LNCAP (cell line): ENCODE data around the gene DCXR.
A peak's percentile ranks its signal among the peaks of the same experiment; 100 is the strongest.

Experiments used
- CTCF ChIP-seq: fragments of 450-650 bp; IDR thresholded peaks from 2 replicates; pipeline ENCODE4 v1.5.1; 2017; ENCODE audit warnings: mild to moderate bottlenecking

Gene DCXR

GRCh38 chr17:82023447-82024241 is 13.9 kb downstream of the DCXR start:
- no peak for TF ChIP-seq CTCF

DNA sequence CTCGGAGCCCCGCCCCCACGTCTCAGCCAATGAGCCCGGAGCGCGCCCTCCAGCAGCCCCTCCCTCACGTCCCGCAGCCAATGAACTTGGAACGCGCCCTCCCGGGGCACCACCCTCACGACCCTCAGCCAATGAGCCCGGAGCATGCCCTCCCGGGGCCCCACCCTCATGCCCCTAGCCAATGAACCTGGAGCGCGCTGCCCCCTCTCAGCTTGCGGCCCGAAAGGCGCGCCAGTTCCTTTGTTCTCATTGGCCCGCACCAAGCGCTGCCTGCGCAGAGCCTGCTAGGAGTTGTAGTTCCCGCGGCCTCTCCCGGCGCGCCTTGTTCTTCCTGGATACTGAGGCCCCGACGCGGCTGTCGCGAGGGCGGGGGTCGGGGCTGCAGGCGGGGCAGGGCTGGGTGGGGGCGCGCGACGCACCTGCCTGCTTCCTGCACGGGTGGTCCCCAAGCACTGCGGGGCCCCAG is 14.5 kb downstream of the DCXR start, which contains the start of gene LRRC45:
LRRC45 (plus strand) TSS at position 325 of the 466 bp plus-strand sequence. CDS start 339 bp downstream, outside the sequence.
- no peak for TF ChIP-seq CTCF

DNA sequence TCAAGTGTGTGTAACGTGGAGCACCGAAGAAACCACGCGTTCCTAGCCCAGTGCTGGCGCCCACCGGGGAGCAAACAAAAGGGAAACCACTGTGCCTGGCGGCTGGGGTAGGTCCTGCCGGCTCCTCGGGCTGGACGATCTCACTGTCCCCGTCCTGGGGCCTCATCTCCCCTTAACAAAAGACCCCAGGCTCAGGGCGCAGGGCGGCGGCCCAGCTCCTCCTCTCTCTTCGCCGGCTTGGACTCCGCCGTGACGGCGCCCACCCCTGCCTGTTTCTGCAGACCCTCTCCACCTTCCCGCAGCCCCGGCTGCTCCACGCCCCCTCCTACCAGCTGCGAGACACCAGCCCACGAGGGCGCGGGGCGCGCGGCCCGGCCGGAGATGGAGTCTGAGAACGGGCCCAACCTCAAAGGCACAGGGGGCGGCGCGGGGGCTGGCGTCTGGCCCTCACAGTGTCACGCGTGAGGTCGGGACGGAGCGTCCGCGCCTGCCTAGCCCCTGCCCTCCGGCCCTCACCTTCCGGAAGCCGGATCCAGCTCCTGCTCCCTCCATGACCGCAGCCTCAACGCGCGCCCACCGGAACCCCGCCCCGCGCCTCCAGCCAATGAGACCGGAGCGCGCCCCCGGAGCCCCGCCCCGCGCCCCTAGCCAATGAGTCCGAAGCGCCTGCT is 15.1 kb downstream of the DCXR start, which contains the start of gene CENPX:
CENPX (minus strand) TSS at position 569 of the 671 bp plus-strand sequence; CDS start at position 552, 17 bp downstream.
- no peak for TF ChIP-seq CTCF

DNA sequence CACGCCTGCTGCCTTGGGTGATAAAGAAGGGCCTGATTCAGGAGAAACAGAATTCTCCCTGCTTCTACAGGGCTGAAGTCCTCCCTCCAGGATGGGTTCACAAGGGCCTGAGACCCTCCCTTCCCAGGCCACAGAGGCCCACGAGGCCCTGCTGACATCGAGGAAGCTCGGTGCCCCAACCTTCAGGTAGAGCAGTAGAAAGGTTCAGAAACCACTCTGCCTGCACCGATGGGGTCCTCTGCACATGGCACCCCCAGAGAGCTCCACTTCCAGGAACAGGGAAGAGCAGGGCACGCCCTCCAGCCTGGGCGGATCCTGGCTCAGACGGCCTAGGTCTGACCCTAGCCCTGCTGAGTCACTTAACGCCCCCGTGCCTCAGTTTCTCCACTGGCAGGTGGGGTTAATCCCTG is 15.6 kb downstream of the DCXR start:
- TF ChIP-seq CTCF, result no peak

DNA sequence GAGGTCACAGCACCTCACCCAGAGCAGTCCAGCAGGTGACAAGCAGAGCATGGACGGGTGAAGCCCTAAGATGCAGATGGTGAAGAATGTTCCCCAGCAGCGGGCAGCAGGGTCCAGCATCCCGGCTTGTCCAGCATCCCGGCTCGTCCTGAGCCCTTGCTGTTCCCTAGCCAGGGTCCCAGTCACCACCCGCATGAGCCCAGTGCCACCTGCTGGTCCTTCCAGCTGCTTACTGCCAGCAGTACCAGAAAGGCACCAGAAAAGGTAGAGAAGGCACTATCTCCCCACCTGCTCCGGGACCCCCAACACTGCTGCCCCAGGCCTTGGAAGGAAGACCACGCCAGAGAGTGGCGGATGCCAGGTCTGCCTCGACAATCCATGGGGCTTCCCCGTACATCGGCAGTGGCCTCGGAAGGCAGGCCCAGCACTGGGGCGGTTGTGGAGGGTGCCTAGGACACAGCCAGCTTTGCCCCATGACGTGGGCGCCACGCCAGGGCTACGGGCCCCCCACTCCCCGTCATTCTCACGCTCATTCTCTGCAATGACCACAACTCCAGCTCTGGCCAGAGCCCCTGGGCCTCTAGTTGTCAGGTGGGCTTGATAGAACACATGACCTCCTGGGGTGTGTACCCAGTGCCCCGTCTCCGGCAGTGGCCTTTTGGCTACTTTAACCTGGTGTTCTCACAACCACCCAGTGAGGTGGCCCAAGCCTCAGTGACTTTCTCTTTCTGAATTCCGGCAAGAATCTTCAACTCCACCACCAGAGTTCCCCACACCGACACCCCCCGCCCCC is 16.2 kb downstream of the DCXR start:
- TF ChIP-seq CTCF, result peak; percentile 75

DNA sequence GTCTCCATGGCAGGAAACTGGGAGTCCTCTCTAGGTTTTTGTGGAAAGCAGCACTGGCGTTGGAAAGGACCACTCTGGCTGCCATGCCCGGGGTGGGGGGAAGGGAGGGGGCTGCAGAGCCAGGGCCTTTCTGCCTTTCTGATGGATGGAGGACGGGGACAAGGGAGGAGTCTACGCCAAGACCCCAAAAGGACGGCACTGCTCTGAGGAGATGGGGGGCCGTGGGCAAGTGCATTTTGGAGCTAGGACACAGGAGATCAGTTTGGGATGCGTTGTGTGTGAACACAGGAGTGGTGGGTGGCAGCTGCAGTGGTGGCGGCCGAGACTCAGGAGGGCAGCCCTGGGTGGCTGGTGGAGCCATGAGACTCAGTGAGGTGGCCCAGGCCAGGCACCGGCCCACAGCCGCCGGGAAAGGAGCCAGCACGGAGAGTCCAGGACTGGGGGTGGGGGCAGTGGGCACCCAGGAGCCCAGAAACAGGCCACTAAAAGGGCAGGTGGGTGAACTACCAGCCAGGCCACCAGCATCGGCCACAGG is 16.9 kb downstream of the DCXR start:
- TF ChIP-seq CTCF, result no peak
